Measurements from ENCODE around the gene CCDC192. TPM values are rescaled to one million over a fixed set of nuclear protein-coding genes. Genes with fewer than 3 reads are reported as not detected.

Gene CCDC192
- total RNA-seq, 2 experiments from 2014 or later = not detected

- no peak for DNase-seq
- Histone ChIP-seq H3K27me3 (ENCODE audit: control insufficient read depth in 1 of 2, insufficient read depth in 2 of 2, low read length in 2 of 2) (no peaks in the 10 kb centered on the region), H3K4me3 (ENCODE audit: low read length) (no peak overlapping the region), H3K4me1 (ENCODE audit: insufficient read depth, low read length) (no peaks in the 10 kb centered on the region), H3K9me3 (ENCODE audit: control insufficient read depth in 1 of 2, insufficient read depth in 1 of 2, low read length in 2 of 2) (no peaks in the 10 kb centered on the region), H3K36me3 (ENCODE audit: insufficient read depth, low read length) (no peaks in the 10 kb centered on the region), H3K27ac (ENCODE audit: low read depth in 1 of 2, low read length in 2 of 2) (no peak overlapping the region)
- TF ChIP-seq CTCF (IDR thresholded peaks at IDR 0.05) = no peak
- ChIA-PET CTCF (no interaction called here), POLR2A (no interaction called here)
- intact Hi-C loops (cut with DNase I, micrococcal nuclease) = no loop called here
- Mint-ChIP-seq H3K27me3 (peaks cover 14% of the 10 kb centered on the region), H3K4me1 (ENCODE audit: low read depth) (no peaks in the 10 kb centered on the region), H3K4me3 (no peak overlapping the region), H3K36me3 (ENCODE audit: low read depth) (no peaks in the 10 kb centered on the region), H3K27ac (no peak overlapping the region), H3K9me3 (no peaks in the 10 kb centered on the region)
- ATAC-seq (ENCODE audit: poor library complexity) = no peak
These were observed 117.8 kb downstream of the CCDC192 start for GRCh38 chr5:127820910-127821553.

GRCh38 chr5:127821896-127822295 lies 118.7 kb downstream of the CCDC192 start:
- no peaks in the 10 kb centered on the region for H3K9me3 ChIP-seq (ENCODE audit: control insufficient read depth in 1 of 2, insufficient read depth in 1 of 2, low read length in 2 of 2)
- H3K4me3 ChIP-seq (ENCODE audit: low read length) = no peak overlapping the region
- ChIA-PET CTCF (no interaction called here), POLR2A (no interaction called here)
- Mint-ChIP-seq H3K4me1 (ENCODE audit: low read depth) (no peaks in the 10 kb centered on the region), H3K4me3 (no peak overlapping the region), H3K27ac (no peak overlapping the region), H3K36me3 (ENCODE audit: low read depth) (no peaks in the 10 kb centered on the region), H3K9me3 (no peaks in the 10 kb centered on the region), H3K27me3 (peaks cover 17% of the 10 kb centered on the region)
- H3K36me3 ChIP-seq (ENCODE audit: insufficient read depth, low read length) = no peaks in the 10 kb centered on the region
- no peaks in the 10 kb centered on the region for H3K27me3 ChIP-seq (ENCODE audit: control insufficient read depth in 1 of 2, insufficient read depth in 2 of 2, low read length in 2 of 2)
- DNase-seq (no peak), ATAC-seq (ENCODE audit: poor library complexity) (no peak)
- TF ChIP-seq CTCF (IDR thresholded peaks at IDR 0.05) = no peak
- H3K27ac ChIP-seq (ENCODE audit: low read depth in 1 of 2, low read length in 2 of 2) = no peak overlapping the region
- intact Hi-C loops (cut with DNase I, micrococcal nuclease) = no loop called here
- no peaks in the 10 kb centered on the region for H3K4me1 ChIP-seq (ENCODE audit: insufficient read depth, low read length)

GRCh38 chr5:127824126-127824525 lies 120.9 kb downstream of the CCDC192 start:
- Histone ChIP-seq H3K9me3 (ENCODE audit: control insufficient read depth in 1 of 2, insufficient read depth in 1 of 2, low read length in 2 of 2) (no peaks in the 10 kb centered on the region), H3K36me3 (ENCODE audit: insufficient read depth, low read length) (no peaks in the 10 kb centered on the region), H3K27me3 (ENCODE audit: control insufficient read depth in 1 of 2, insufficient read depth in 2 of 2, low read length in 2 of 2) (no peaks in the 10 kb centered on the region), H3K4me1 (ENCODE audit: insufficient read depth, low read length) (no peaks in the 10 kb centered on the region), H3K27ac (ENCODE audit: low read depth in 1 of 2, low read length in 2 of 2) (no peak overlapping the region), H3K4me3 (ENCODE audit: low read length) (no peak overlapping the region)
- Mint-ChIP-seq H3K9me3 (no peaks in the 10 kb centered on the region), H3K27ac (no peak overlapping the region), H3K27me3 (peaks cover 12% of the 10 kb centered on the region), H3K4me3 (no peak overlapping the region), H3K4me1 (ENCODE audit: low read depth) (no peaks in the 10 kb centered on the region), H3K36me3 (ENCODE audit: low read depth) (no peaks in the 10 kb centered on the region)
- ATAC-seq (ENCODE audit: poor library complexity) (no peak), DNase-seq (no peak)
- TF ChIP-seq CTCF (IDR thresholded peaks at IDR 0.05) = no peak
- ChIA-PET POLR2A (no interaction called here), CTCF (no interaction called here)
- intact Hi-C loops (cut with DNase I, micrococcal nuclease) = no loop called here

Data from CD4-positive, alpha-beta T cell (primary cell).